Activated CD8-positive, alpha-beta memory T cell treated with anti-CD3 and anti-CD28 coated beads for 48 hours (primary cell): Measurements from ENCODE around the gene HPSE2.

Experiments used
- DNase-seq, 3 experiments: peaks; one replicate each; pipeline ENCODE4 v3.0.0-alpha.2; 2020; ENCODE audit warnings: low read depth in 2 of 3, low spot score in 2 of 3

The HPSE2 gene

DNA sequence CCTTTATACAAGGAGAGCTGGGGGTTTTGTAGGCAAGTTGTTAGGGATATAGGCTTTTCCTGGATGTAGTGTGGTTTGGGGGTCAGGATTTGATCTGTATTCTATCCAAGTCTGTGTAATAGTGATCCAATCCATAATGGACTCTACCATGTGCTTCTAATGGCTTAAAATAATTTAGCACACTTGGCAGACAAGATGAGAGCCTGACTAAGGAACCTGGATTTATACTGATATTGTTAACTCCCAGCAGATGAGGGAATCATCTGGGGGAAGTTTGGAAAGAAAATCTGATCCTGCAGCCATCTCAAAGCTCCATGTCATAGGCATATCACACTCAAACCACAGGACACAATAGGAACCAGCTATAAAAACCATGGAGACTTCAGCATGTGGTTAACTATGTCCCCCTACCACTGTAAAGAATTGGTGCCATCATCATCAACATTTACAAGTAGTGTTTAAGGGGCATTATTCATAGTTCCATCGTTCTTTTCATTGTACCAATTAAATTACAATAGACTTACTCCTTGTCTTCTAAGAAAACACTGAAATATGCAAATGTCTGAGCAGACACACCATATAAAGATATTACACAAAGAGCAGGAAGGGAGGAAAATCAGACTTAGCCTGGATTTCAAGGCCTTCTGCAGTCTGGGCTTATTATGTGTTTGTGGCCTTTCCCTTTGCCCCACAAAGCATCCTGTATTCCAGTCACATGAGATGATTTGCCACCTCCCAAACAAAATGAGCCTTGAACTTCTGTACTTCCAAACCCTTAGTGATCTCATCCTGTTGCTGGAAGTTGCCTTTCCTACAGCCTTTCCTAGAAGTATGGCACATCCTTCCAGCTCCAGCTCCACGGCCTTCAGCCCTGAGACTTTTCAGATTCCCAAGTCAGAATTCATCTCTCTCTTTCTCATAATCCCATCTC, 766.4 kb downstream of the HPSE2 start:
- no peak for DNase-seq

GRCh38 chr10:98467506-98468318, 767.9 kb downstream of the HPSE2 start:
- peak in 2 of 3 experiments; percentile 25 to 32 for DNase-seq

- no peak for DNase-seq
Observed at GRCh38 chr10:98466861-98467505, 768.7 kb downstream of the HPSE2 start.

DNA sequence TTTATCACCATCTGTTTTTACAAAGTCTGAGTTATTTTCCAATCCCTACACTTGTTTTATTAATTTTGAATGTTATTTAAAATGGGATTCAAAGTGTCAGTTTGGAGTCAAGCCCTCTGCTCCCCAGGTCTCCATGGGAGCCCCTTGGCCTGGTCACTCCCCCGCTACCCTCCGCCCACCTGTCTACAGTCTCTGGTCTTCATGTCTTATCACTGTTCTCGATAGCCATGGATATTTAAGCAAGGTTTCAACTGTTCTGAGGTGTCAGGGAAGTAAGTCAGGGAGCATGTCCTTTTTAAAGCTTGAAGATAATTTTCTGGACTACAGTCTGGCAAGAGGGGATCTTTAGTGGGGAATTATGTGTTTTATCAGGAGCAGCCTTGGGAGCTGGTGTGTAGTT, 769.8 kb downstream of the HPSE2 start:
- no peak for DNase-seq

DNA sequence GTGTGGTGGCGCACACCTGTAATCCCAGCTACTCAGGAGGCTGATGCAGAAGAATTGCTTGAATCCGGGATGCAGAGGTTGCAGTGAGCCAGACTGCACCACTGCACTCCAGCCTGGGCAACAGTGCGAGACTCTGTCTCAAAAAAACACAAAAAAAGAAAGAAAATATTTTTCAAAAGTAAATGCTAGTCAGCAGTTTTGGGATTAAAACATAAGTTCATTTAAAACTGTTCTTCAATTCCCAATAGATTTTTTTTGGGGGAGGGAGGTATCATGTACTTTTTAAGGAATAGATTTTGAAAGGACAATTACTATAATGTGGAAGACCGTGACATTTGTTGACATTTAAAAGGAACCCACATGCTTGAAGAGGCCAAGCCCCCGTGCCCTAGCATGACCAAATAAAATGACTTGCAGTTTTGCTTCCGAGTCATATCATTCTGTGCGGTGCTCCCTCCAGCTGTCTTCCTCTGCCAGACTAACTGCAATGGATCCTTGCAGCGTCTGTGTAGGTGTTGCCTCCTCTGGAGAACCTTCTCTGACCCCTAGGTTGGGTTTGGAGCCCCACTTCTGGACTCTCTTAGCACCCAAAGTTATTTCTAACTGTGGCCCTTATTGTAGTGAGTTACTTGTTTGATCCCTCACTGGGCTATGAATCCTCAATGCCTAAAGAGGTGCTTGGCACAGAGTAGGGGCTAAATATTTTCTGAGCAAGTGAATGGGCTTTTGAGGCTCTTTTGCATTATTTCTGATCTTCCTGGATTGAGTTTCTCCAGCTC, 771.5 kb downstream of the HPSE2 start:
- DNase-seq, result no peak

DNA sequence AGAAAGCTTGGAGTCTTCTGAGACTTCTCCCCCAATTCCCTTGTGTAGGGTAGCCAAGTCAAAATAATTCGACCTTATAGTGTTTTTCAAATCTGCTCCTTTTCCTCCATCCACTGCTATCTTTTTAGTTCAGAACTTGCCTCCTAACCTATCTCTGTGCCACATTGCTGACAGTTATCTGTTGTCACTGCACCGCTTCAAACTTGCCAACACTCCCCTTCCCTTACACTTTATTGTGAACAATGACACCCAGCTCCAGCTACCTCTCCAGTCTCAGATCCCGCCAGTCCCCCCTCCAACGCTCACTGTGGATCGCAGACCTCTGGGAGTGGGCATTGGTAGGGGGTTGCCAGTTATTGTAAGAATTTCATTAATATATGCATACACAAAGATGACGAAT, 772.6 kb downstream of the HPSE2 start:
- DNase-seq, result no peak

DNA sequence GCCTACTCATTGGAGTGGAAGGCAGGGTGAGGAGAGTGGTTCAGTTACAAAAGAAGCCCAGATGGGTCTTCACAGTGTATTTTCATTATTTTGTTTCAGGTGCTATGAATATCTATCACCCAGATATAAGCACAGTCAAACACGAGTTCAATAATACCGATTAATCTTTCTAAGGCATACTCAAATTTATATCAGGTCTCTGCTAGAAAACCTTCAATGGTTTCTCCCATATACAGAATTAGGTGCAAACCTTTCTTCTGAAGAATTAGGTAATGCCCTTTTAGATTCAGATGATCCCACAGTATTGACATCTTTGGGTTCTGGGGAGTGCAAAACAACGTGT, 774.2 kb downstream of the HPSE2 start:
- DNase-seq, result no peak

DNA sequence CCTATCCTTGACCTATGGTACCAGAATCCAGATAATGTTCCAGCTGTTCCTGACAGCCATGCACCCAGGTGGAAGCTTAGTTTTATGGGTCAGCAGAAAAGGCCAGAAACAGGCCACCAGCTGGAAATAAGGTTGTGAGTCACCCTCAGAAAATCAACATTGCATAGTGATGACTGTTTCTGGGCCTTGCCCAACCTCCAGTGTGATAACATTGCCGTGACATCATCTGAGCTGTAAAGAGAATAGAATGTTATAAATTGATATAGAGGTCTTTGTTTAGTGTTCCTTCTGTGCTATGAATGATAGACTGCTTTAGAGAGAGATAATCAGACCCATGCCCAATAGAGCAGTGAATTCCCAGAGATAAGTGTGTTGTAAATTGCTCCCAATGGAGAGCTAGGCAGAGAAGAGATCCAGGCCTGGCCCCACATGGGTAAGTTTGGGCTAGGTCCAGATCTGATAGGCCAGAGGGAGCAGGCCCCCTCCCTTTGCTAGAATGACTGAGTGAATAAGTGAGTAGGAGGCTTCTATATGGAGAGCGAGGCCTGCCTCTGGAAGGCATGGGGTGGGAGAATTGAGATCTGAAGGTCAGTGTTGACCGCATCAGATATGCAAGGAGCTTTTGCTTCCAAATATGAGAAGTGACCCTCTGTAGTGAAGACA, 774.7 kb downstream of the HPSE2 start:
- no peak for DNase-seq

DNA sequence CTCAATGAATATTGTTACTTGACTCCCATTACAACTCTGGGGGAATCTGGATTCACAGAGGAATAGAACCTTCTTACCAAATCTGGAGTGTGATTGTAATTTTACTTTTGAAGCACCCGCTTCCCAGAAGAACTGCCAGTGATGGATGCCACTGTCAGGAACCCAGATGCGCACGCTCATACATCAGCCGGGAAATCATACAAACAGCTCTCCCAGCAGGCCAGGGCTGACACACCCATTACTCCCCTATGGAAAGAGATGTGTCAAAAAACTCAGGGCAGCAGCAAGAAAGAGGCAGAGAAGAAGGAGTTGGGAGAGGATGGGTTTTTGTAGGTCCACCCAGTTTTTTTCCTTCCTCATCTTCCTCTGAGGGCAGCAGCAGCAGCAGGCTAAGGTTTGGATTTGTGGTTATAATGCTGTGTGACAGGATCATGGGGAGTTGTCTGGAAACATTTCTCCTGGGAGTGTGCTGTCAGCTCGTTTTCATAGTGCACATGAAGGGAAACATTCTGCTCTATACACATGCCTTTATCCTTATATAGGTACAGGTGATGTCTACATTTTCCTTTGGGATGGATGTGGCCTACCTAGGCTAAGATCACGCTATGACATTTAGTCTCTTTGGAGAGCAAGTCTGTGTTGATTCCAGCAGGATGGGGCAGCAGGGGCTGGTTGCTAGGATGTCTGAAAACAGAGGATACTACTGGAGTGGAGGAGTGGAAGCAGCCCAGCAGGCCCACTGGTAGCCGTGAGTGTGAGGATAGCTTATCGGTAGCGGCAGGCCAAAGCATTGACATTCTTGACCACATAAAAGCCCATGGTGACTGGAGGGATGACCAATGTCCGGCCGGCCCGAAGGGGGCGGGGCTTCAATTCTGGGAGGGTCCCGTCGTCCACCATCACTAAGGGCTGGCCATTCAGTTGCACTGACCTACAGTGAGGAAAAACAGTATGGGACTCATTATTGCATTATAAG, 776.6 kb downstream of the HPSE2 start:
- DNase-seq, result no peak

- DNase-seq, result no peak
Observed at GRCh38 chr10:98457721-98458120, 777.9 kb downstream of the HPSE2 start.

DNA sequence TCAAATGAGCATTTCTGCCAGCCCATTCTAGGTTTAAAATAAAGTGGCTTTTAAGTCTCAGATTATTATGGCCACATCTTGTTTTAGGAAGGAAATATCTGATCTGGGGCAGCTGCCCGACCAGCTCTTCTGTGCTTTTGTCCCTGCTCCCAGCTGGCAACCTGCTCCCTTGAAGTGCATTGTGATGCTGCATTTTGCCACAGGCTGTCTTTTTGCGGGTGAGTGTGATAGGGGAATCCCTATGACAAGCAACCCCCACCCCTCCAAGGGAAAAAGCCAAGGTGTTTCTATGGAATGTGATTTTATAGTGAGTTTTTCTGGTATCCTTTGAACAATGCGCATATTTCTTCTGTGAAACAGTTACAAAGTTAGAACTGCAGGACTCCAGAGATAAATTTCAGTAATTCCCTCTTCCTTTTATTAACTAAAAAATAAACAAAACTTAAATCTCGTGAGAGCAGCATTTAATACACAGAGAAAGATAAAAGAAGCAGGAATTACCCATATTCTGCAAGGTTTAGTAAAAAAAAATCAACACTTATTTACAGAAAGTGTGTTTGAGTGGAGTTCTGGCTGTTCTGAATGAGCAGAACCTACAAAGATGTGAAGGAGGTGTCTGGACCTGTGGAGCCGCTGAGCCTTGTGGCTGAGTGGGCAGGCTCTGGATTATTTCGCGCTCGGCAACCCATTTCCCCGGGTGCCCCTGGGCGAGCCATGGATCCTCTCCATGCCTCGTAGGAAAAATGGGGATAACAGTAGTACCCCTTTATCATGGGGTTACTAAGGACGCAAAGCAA, 778.8 kb downstream of the HPSE2 start:
- DNase-seq, result no peak

GRCh38 chr10:98456043-98456570, 779.5 kb downstream of the HPSE2 start:
- DNase-seq, result no peak

- no peak for DNase-seq
Observed at GRCh38 chr10:98453729-98454128, 781.9 kb downstream of the HPSE2 start.

DNA sequence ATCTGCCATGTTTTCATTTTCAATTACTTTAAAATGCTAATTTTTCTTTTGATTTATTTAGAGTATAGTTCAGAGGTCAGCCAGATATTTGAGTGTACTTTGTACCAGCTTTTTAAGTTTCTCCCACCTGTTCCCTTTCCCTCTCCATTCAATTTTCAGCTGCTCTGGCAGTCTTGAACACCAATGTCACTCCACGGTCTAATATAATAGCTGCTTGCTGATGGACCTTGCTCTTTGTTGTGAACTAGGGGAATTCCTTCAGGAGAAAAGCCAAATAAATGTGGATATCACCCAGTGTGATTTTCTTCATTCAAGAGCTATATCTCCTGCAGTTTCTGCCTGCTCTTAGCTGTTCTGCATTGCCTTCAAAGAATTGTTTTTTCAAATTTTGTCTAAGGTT, 785.0 kb downstream of the HPSE2 start:
- DNase-seq, result no peak

DNA sequence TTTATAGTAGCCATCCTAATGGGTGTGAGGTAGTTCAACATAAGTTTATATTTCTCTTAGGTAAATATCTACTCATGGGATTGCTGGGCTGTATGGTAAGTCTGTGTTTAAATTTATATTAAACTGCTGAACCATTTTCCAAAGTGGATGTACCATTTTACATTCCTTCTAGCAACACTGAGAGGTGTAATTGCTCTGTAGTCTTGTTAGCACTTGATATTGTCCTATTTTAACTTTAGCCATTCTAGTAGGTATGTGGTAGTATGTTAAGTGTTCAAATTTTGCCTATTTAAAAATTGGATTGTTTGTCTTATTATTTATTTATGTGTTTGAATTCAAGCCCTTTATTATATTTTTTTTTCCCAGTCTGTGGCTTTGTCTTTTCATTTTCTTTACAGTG, 786.4 kb downstream of the HPSE2 start:
- no peak for DNase-seq

DNA sequence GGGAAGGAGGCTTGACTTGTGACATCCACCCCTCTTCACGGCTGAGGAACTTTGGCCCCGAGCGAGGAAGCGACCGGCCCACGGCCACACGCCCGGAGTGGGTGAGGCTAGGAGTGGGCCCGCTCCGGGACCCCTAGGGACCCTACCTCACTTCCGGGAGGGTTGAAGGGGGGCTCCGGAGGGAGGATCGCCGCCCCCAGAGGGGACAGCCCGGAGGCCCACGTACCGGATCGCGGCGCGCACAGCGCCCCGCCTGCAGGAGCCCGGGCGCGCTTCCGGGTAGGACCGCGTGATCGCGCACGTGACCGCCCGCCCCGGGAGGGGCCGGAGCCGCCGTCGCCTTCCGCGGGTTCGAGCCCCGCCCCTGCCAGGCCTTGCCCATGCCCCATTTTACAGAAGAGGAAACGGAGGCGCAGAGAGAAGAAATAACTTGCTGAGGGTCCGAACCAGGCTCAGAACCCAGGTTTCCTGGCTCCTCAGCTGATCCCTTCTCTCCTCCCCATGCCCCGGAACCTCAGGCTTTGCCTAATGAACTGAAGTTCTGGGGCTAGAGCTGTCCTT, 788.9 kb downstream of the HPSE2 start, which contains the start of gene HPS1:
HPS1 (minus strand) TSS at position 275 of the 561 bp plus-strand sequence. CDS start 3,695 bp downstream, outside the sequence.
- DNase-seq, result peak; percentile 64 to 76 (median 74)

- peak in 1 of 3 experiments; percentile 15 for DNase-seq
Observed at GRCh38 chr10:98446151-98446660, 789.4 kb downstream of the HPSE2 start.
